Stimulated activated CD8-positive, alpha-beta memory T cell treated with anti-CD3 and anti-CD28 coated beads, Interleukin-2, amount 100 ng/mL, for 48 hours (primary cell): ENCODE data around the gene FMN2.
"Not testable (repeated sequence)": the region's sequence is repeated elsewhere in the genome, so short reads cannot be mapped to it uniquely, and the experiment has no call there.

ENCODE experiments used
- DNase-seq, 2 donors: peaks; one replicate each; pipeline ENCODE4 v3.0.0-alpha.2; 2020; ENCODE audit warnings: low read depth in 2 of 2

The FMN2 gene

GRCh38 chr1:240310226-240310925, 218.7 kb downstream of the FMN2 start:
- DNase-seq = no peak

- no peak for DNase-seq
Measured at GRCh38 chr1:240312872-240313271, 221.2 kb downstream of the FMN2 start.

DNA sequence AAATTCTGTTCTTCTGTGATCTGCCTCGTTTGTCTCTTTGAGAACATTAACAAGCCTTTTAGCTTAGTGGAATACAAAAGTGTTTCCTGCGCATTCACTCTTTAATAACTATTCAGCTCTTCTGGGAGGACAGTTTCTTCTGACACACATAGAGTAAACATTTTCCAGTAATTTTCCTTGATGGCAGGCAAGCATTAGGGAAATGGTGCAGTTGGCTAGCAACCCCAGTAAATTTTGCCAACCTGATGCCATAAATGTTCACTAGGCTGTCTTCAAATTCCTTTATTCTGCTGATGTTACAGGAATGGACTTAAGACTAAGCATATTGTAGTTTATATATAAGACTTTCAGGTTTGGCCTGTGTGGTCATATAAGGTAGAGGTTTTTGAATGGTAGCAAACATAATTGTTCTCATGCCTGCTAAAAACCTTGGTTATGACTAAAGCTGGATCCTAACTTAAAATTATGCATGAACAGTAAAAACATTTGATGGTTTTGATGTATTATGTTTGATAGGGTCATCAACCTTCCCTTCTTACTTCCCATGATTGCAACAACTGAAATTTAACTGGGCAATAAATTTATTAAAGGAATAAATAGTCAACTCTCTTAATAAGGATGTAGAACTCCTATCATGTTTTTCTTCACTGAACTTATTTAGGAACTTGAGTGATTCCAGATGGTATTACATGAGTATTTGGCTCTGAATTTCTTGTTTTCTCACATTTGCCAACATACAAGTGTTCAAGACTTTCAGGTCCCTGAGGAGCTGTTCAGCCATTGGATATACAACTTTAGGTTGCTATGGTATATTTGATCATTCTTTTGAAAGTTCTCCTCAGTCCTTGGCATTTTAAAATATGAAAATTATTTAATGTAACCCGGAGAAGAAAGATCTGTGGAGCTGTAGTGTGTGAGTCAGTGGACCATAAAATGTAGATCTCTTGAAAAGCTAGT, 223.4 kb downstream of the FMN2 start:
- no peak for DNase-seq

DNA sequence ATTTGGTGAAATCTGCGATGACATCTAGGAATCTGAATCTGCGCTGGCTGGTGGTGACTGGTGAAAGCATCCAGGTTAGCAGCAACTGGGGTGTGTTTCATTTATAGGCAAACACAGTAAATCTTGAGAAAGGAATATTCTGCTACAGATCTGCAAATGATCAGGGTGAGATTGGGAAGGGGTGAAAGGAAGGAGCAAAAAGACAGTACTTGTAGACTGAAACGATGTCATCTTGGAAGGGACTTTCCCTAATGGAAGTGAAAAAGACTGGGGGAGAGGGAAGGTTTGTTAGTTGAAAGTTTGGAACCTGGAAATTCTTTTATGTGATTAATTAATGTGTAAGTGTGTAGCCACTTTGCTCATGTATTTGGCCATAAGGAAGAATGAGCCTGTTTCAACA, 228.3 kb downstream of the FMN2 start:
- DNase-seq = no peak

DNA sequence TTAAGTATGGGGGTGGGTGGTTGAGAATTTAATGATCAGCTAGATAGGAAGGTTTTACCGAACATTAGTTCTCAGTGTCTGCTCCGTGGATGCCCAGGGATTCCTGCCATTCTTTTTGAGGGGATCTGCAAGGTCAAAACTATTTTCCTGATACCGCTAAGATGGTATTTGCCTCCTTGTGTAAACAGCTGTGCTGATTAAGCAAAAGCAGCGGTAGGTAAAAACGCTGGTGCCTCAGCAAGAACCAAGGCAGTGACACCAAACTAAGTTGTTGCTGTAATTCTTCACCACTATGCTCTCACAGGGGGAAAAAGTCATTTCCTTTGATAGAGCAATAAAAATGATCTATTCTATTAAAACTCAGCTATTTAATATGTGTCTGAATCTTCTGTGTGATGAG, 229.0 kb downstream of the FMN2 start:
- no peak for DNase-seq

DNA sequence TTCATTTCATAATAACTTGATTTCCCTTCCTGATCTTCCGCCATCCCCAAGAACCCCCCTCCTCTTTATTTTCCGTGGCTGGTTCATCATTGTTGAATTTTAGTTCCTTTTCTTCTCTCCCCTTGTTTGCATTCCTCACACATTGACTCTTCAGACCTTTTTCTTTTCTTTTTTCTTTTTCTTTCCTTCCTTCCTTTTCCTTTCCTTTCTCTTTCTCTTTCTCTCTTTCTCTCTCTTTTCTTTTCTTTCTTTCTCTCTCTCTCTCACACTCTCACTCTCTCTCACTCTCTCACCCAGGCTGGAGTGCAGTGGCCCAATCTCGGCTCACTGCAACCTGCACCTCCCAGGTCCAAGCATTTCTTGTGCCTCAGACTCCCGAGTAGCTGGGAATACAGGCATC, 231.3 kb downstream of the FMN2 start:
- DNase-seq = no peak

DNA sequence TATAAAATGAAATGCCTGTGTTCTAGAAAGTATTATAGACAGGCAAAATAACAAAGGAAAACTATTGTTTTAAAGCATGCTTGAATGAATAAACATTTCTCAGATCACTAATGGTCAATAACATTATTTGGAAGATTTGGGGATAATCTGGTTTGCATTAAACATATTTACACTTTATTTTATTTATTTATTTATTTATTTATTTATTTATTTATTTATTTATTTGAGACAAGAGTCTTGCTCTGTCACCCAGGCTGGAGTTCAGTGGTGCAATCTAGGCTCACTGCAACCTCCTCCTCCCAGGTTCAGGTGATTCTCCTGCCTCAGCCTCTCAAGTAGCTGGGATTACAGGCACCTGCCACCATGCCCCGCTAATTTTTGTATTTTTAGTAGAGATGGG, 236.7 kb downstream of the FMN2 start:
- DNase-seq = not testable (repeated sequence)

GRCh38 chr1:240329443-240329842, 237.8 kb downstream of the FMN2 start:
- no peak for DNase-seq

GRCh38 chr1:240332672-240333071, 241.0 kb downstream of the FMN2 start:
- DNase-seq = no peak

- DNase-seq = no peak
Measured at GRCh38 chr1:240337781-240338180, 246.1 kb downstream of the FMN2 start.

GRCh38 chr1:240338837-240339236, 247.2 kb downstream of the FMN2 start:
- no peak for DNase-seq

- no peak for DNase-seq
Measured at GRCh38 chr1:240341365-240342250, 249.9 kb downstream of the FMN2 start.

- no peak for DNase-seq
Measured at GRCh38 chr1:240342251-240342625, 250.6 kb downstream of the FMN2 start.

DNA sequence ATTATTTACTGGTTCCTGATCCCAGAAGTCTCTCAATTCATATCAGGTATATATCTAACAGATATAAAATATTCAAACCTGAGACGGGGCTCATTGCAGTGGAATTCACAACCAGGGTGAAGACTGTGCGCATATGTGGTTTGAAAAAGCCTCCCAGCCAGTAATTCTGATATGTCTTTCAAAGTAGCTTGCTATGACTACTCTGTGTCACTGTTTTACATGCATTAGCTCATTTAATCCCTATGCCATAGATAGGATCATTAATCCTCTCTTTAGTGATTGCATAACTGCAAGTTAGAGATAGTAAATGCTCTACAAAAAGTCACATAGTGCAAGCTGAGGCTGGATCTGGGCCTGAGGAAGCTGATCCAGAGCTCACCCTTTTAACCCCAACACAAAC, 251.4 kb downstream of the FMN2 start:
- no peak for DNase-seq

GRCh38 chr1:240343966-240344365, 252.3 kb downstream of the FMN2 start:
- no peak for DNase-seq

GRCh38 chr1:240344918-240345317, 253.2 kb downstream of the FMN2 start:
- no peak for DNase-seq

DNA sequence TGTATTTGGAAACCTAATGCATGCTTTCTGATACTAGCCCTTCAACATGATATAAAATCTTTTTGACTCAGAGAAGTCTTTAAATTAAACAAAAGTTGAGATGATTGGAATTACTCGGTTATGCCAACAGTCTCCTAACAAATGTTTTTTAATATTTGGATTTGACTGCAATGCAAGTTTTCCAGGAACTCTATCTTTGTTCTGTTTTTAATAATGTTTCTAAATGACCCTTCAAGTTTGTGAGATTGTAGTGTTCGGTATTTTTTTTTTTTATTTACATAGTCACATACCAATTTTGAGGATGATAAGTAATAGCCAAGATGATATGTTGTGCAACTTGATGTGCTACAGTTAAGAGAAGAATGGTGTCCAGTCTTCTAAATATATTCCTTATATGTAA, 258.0 kb downstream of the FMN2 start:
- no peak for DNase-seq

- no peak for DNase-seq
Measured at GRCh38 chr1:240350910-240351331, 259.2 kb downstream of the FMN2 start.

DNA sequence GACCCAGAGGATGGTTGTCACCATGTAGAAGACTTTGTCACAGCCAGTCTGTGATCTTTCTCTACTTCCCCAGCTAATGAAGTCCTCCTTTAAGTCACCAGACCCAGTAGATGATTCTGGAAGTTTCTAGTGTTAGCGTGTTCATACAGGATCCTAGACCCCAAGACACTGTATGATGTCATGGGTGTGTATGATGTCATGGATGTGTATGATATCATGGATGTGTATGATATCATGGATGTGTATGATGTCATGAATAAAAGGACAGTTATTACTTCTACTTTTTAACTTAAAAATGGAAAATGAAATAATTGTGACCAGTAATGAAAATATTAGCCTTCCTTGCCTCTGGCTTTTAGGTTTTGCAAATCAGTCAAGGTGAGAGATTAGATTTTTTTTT, 260.0 kb downstream of the FMN2 start:
- no peak for DNase-seq

GRCh38 chr1:240352769-240353168, 261.1 kb downstream of the FMN2 start:
- DNase-seq = no peak

GRCh38 chr1:240356568-240356967, 264.9 kb downstream of the FMN2 start:
- no peak for DNase-seq

- DNase-seq = no peak
Measured at GRCh38 chr1:240362046-240362445, 270.4 kb downstream of the FMN2 start.
